Measurements from ENCODE around the gene ARTN.

GRCh38 chr1:43910343-43910742 lies 23.3 kb upstream of the ARTN start:
- TF ChIP-seq CTCF (IDR thresholded peaks at IDR 0.05) (peak in 2 of 6 experiments; percentile 25 to 35), POLR2A (IDR thresholded peaks at IDR 0.05) (no peak)

Measured in Peyer's patch (tissue), 4 donors.